Colon (tissue), 2 donors: Measurements from ENCODE around the gene PCYT2.

ENCODE experiments used
- FAIRE-seq: peaks from 2 replicates; lab custom pipeline; 2012; peaks lifted over from hg19 to GRCh38; lab: Jason Lieb, UNC
- donor health status: control.
- donor health status: control.

Gene PCYT2

GRCh38 chr17:81912441-81913309, 1.5 kb upstream of the PCYT2 start:
- no peak for FAIRE-seq

GRCh38 chr17:81911969-81912368, 770 bp upstream of the PCYT2 start:
- FAIRE-seq = no peak

DNA sequence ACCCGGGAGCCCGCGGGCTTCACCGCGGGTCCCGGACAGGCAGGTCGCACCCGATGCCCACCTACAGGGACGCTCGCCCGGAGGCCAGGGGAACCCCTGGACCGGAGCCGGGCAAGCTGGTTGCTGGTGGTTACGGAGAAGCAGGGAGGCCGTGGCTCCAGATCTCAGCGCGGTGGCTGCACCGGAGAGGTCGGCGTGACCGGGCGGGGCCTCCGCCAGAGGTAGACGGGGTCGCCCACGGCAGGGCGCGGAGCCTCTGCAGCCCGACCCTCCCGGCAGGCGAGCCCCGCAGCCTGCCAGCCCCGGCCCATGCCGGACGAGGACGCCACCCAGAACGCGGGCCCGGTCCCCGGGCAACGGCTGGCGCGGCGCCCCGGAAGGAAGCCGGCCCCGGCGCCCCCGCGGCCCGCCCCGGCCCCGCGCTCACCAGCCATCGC, 341 bp downstream of the PCYT2 start:
- no peak for FAIRE-seq

DNA sequence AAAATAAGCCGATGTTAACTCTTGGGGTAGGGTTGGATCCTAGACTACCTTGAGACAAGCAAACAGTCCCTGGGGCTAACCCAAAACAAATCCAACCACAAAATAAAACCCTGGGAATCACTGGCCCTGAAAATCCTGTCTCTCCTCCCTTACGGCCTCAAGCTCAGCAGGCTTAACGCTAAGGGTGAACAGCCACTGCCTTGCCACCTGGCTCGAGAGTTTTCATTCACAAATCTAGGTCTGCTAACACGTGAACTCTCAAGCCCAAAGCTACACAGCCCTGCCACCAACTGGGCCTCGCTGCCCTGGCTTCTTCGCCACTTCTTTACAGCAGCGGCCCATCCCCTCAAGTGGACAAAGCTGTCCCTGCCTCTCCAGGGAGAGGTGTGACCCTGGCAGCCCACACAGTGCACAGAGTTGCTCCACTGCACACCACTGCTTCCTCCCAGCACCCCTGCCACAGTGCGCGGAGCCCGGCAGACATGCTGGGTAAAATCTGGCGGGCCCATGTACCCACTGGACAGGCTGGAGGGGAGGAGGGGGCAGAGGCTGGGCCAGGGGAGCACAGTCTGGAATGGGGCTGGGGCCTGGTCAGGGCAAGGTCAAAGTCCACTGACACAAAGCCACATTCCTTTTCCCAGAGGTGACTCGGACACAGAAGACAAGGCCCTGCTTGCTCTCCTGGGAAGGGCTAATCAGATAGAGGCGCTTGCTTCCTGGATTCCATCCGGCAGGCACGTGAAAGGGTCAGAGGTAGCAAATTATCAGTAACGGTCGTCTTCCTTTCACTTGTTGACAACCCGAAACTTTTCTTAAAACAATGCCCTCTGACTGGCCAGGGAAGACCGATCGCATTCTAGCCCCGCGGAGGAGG, 996 bp downstream of the PCYT2 start:
- FAIRE-seq = no peak

- FAIRE-seq = no peak
Observed at GRCh38 chr17:81909231-81909630, 2.0 kb downstream of the PCYT2 start.

- FAIRE-seq = no peak
Observed at GRCh38 chr17:81908793-81909192, 2.4 kb downstream of the PCYT2 start.

GRCh38 chr17:81907219-81908145, 3.7 kb downstream of the PCYT2 start:
- no peak for FAIRE-seq

- FAIRE-seq = no peak
Observed at GRCh38 chr17:81906476-81907218, 4.6 kb downstream of the PCYT2 start.

DNA sequence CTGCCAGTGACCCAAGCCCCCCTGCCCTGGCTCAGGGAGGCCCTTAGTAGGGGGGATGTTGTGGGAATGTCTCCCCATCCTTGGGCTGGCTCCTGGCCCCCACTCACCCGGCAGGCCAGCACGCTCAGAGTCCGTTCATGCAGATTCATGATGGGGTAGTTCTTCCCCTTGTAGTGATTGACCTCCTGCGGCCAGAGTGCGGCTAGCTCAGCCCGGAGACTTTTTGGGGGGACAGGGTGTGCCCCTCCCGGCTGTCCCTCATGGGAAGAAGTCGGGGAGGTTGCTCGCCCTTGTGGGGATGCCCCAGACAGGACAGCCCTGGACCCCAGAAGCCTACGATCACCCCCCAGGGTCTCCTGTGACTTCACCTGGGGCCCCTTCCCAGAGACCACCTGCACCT, 5.2 kb downstream of the PCYT2 start:
- no peak for FAIRE-seq

DNA sequence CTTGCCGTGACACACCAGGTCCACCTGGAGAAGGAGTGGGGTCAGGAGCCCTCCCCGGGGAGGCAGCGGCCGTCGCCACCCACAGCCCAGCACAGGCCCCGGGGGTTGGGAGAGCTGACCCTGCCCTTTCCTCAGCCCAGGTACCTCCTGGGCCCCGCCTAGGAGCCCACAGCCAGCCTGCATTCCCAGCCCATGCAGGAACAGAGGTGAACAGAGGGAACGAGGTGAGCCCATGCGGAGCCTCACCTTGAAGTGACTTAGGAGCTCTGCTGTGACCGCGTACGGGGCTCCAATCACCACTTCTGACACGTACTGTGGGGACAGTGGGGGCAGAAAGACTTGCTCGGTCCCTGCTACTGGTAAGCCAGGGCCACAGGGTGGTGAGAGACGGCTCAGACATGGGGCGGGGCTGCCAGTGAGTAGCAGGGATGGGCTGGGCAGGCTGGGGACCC, 5.7 kb downstream of the PCYT2 start:
- FAIRE-seq = no peak

- no peak for FAIRE-seq
Observed at GRCh38 chr17:81904600-81905423, 6.4 kb downstream of the PCYT2 start.

GRCh38 chr17:81903896-81904599, 7.2 kb downstream of the PCYT2 start:
- no peak for FAIRE-seq

DNA sequence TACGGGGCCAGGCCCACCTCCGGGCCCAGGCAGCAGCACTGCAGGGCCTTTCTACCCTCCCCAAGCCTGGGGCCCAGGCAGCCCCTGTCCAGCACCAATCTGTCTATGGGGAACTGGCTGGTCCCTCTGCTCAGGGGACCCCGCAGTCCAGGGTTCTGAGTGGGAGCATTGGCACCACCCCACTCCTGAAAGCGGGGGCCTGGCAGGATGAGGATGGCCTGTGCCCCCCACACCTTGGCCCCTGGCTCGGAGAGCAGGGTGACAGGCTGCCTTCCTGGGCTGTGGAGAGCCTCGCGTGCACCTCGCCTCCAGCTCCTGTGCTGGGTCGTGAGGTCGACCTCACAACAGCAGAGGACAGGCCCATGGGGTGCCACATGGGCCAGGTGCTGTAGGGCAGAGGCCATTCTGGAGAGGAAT, 7.8 kb downstream of the PCYT2 start:
- FAIRE-seq = no peak

DNA sequence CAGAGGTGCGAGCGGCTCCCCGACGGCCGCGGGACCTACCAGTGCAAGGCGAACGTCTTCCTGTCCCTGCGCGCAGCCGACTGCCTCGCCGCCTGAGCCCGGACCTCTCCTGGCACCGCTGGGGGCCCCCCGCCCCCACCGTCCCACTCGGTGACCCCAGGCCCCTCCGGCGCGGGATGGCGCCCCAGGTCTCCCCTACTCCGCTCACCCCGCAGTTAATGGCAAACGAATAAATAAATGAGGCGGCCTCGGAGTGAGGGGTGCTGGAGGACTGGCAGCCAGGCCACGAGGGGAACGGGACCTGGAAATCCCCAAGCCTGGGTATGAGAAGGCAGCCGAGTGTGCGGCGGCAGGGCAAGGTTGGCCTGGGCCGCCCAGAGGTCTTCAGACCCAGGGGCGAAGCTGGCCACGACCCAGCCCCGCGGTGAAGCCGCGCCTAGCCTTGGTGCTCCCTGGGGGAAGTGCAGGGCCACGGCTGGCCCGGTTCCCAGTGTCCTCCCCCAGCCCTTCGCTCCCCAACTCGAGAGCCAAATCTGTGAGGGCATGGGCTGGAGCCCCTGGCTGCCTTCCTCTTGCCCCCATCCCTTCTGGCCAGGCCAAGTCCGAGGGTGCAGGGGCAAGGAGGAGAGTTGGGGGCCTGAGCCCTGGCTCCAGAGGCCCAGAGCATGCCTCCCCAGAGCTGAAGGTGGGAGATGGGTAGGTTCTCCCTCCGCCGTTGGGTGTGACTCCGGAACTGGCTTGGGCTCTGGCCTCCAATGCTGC, 8.4 kb downstream of the PCYT2 start:
- no peak for FAIRE-seq

GRCh38 chr17:81902023-81902652, 9.1 kb downstream of the PCYT2 start, which contains the start of gene NPB:
NPB (plus strand) TSS chr17:81902238; CDS start chr17:81902278, 40 bp downstream.
- FAIRE-seq = no peak

DNA sequence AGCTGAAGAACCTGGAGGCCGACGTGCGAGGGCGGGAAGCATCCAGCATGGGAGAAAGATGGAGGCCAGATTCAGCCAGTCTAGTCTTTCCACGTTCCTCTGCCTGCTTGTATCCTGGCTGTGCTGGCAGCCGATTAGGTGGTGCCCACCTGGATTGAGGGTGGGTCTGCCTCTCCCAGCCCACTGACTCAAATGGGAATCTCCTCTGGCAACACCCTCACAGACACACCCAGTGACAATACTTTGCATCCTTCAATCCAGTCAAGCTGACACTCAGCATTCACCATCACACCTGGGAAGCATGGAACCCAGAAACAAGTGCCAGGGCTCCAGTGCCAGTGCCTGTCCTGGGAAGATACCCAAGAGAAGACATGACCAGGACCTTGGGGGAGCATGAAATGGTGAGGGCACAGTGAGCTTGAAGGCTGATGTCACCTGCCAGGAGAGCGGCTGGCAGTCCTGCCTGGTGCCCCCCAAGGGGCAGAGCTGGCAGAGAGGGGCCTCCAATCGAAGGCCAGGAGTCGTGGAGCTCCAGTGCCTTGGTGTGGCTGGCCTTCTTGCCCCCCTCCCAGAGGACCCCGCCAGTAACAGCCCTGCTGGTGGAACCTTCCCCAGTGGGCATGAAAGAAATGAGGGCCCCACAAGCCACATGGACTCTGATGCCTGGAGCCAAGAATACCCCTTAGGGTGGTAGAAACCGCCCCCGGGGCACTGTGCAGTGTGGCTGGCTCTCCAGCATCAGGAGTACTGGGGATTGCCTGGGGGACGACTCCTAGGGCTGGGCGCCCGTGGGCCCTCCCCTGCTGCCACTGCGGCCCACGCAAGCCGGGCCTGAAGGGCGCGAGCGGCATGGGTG, 9.8 kb downstream of the PCYT2 start:
- FAIRE-seq = no peak

DNA sequence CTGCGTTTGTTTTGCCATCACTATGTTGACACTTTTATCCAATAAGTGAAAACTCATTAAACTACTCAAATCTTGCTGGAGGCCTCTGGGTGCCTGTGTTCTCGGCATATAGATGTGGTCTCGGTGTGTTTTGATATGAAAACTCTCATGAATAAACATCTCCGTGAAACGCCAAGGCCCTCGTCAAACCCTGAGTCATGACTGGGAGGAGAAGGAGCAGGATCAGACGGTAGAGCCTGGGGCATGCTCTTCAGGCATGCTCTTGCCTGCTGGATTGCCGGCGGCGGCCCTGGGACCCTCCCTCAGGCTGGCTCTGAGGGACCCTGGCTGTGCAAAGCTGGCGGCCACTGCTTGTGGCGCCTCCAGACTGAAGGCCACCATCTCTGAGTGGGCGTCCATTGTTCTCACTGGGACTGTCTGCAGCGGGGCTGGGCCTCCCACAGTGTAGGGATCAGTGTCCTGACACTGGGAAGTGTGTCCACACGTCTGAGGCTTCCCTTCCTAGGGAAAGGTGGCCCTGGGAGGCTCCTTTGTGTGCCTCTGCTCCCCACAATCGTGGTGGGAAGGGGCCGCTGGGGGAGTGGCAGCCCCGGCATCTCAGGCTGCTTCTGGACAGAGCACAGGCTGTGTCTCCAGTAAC, 10.9 kb downstream of the PCYT2 start:
- FAIRE-seq = no peak
